H9 (cell line): ENCODE results near the gene VWC2. TPM values are rescaled to one million over a fixed set of nuclear protein-coding genes. Genes with fewer than 3 reads are reported as not detected.

ENCODE experiments used
- DNase-seq: peaks from one replicate; pipeline ENCODE4 v3.0.0-alpha.2; 2017
- H2AFZ ChIP-seq: one replicate; pipeline ENCODE4 v1.6.1; 2013; ENCODE audit warnings: mild to moderate bottlenecking, low read length, control low read depth, moderate library complexity
- H2AK5ac ChIP-seq: 2 replicates; pipeline ENCODE4 v1.6.1; 2013; ENCODE audit warnings: low read length, control low read depth, mixed read lengths; ENCODE audit not compliant: insufficient read length
- H2BK120ac ChIP-seq: one replicate; pipeline ENCODE4 v1.6.1; 2013; ENCODE audit warnings: low read depth, mild to moderate bottlenecking, low read length, control low read depth, inconsistent platforms; ENCODE audit not compliant: poor library complexity, severe bottlenecking
- H2BK12ac ChIP-seq: 2 replicates; pipeline ENCODE4 v1.6.1; 2013; ENCODE audit warnings: low read length, control low read depth, mixed read lengths, low read depth; ENCODE audit not compliant: insufficient read length
- H2BK15ac ChIP-seq: 2 replicates; pipeline ENCODE4 v1.6.1; 2013; ENCODE audit warnings: low read depth, low read length, control low read depth
- H2BK20ac ChIP-seq: one replicate; pipeline ENCODE4 v1.6.1; 2013; ENCODE audit warnings: low read depth, mild to moderate bottlenecking, low read length, control low read depth, inconsistent platforms; ENCODE audit not compliant: poor library complexity, severe bottlenecking
- H2BK5ac ChIP-seq: 2 replicates; pipeline ENCODE4 v1.6.1; 2013; ENCODE audit warnings: low read length, control low read depth, mixed read lengths; ENCODE audit not compliant: insufficient read length
- H3K14ac ChIP-seq: 2 replicates; pipeline ENCODE4 v1.6.1; 2013; ENCODE audit warnings: low read length, control low read depth; ENCODE audit not compliant: insufficient read depth
- H3K18ac ChIP-seq: 2 replicates; pipeline ENCODE4 v1.6.1; 2013; ENCODE audit warnings: low read depth, mild to moderate bottlenecking, mixed read lengths, low read length, control low read depth; ENCODE audit not compliant: insufficient read length
- H3K23ac ChIP-seq: 2 replicates; pipeline ENCODE4 v1.6.1; 2013; ENCODE audit warnings: low read length, control low read depth, mixed read lengths, low read depth; ENCODE audit not compliant: insufficient read length
- H3K23me2 ChIP-seq: 2 replicates; pipeline ENCODE4 v1.6.1; 2013; ENCODE audit warnings: low read depth, mild to moderate bottlenecking, mixed read lengths, low read length, control low read depth; ENCODE audit not compliant: insufficient read length, poor library complexity, severe bottlenecking
- H3K27ac ChIP-seq: 2 replicates; pipeline ENCODE4 v1.5.1; 2013; ENCODE audit warnings: low read length, control low read depth, mixed read lengths, low read depth; ENCODE audit not compliant: insufficient read length
- H3K27me3 ChIP-seq: 2 replicates; pipeline ENCODE4 v1.6.1; 2013; ENCODE audit warnings: low read length, control low read depth, inconsistent platforms; ENCODE audit not compliant: insufficient read depth
- H3K4ac ChIP-seq: 2 replicates; pipeline ENCODE4 v1.6.1; 2013; ENCODE audit warnings: low read depth, mild to moderate bottlenecking, control low read depth, inconsistent platforms, low read length, moderate library complexity
- H3K4me1 ChIP-seq: 2 replicates; pipeline ENCODE4 v1.6.1; 2013; ENCODE audit warnings: low read length, control low read depth, inconsistent platforms; ENCODE audit not compliant: insufficient read depth
- H3K4me2 ChIP-seq: 2 replicates; pipeline ENCODE4 v1.6.1; 2013; ENCODE audit warnings: low read length, control low read depth, mixed read lengths; ENCODE audit not compliant: insufficient read length, insufficient read depth
- H3K56ac ChIP-seq: 2 replicates; pipeline ENCODE4 v1.6.1; 2013; ENCODE audit warnings: low read depth, mild to moderate bottlenecking, mixed read lengths, low read length, control low read depth; ENCODE audit not compliant: insufficient read length
- H3K79me1 ChIP-seq: 2 replicates; pipeline ENCODE4 v1.6.1; 2013; ENCODE audit warnings: low read depth, mild to moderate bottlenecking, moderate library complexity, low read length, control low read depth, inconsistent platforms; ENCODE audit not compliant: insufficient read depth, poor library complexity, severe bottlenecking
- H3K79me2 ChIP-seq: 2 replicates; pipeline ENCODE4 v1.6.1; 2013; ENCODE audit warnings: low read length, control low read depth, inconsistent platforms; ENCODE audit not compliant: insufficient read depth
- H3K9ac ChIP-seq: 2 replicates; pipeline ENCODE4 v1.6.1; 2013; ENCODE audit warnings: low read length, control low read depth, mixed read lengths; ENCODE audit not compliant: insufficient read length; ENCODE audit errors: extremely low read depth
- H3K9me3 ChIP-seq: one replicate; pipeline ENCODE4 v1.6.1; 2013; ENCODE audit warnings: low read depth, low read length, inconsistent platforms; ENCODE audit not compliant: control insufficient read depth
- H3T11ph ChIP-seq: one replicate; pipeline ENCODE4 v1.6.1; 2013; ENCODE audit warnings: mild to moderate bottlenecking, low read length, control low read depth, inconsistent platforms
- H4K20me1 ChIP-seq: one replicate; pipeline ENCODE4 v1.6.1; 2013; ENCODE audit not compliant: control insufficient read depth, insufficient read length, insufficient read depth
- H4K5ac ChIP-seq: 2 replicates; pipeline ENCODE4 v1.6.1; 2013; ENCODE audit warnings: low read depth, mild to moderate bottlenecking, mixed read lengths, low read length, control low read depth; ENCODE audit not compliant: insufficient read length
- H4K8ac ChIP-seq: replicated peaks from 2 replicates; pipeline ENCODE4 v1.6.1; 2013; ENCODE audit warnings: low read length, control low read depth, mixed read lengths, low read depth; ENCODE audit not compliant: insufficient read length
- H4K91ac ChIP-seq: 2 replicates; pipeline ENCODE4 v1.6.1; 2013; ENCODE audit warnings: low read depth, mild to moderate bottlenecking, moderate library complexity, mixed read lengths, low read length, control low read depth; ENCODE audit not compliant: insufficient read length
- H3K27ac Mint-ChIP-seq, 3 experiments: 2 replicates in 2 of 3; 3 replicates in 1 of 3; pipeline ENCODE4 v1.8.0; 2020 to 2021; ENCODE audit warnings: mixed read lengths in 3 of 3, mild to moderate bottlenecking in 1 of 3, moderate library complexity in 1 of 3
- H3K27me3 Mint-ChIP-seq: 2 replicates; pipeline ENCODE4 v1.8.0; 2021; ENCODE audit warnings: low read depth, mild to moderate bottlenecking, moderate library complexity, mixed read lengths
- H3K36me3 Mint-ChIP-seq, 3 experiments: 2 replicates in 2 of 3; 3 replicates in 1 of 3; pipeline ENCODE4 v1.8.0; 2020 to 2021; ENCODE audit warnings: low read depth in 3 of 3, mixed read lengths in 3 of 3; ENCODE audit not compliant: insufficient read depth in 1 of 3
- H3K4me1 Mint-ChIP-seq, 2 experiments: 2 replicates each; pipeline ENCODE4 v1.8.0; 2020; ENCODE audit warnings: mixed read lengths in 2 of 2
- H3K4me3 Mint-ChIP-seq, 2 experiments: 2 replicates in 1 of 2; 3 replicates in 1 of 2; pipeline ENCODE4 v1.8.0; 2020 to 2021; ENCODE audit warnings: mild to moderate bottlenecking in 2 of 2, mixed read lengths in 2 of 2, moderate library complexity in 1 of 2
- H3K9me3 Mint-ChIP-seq, 2 experiments: 2 replicates in 1 of 2; 3 replicates in 1 of 2; pipeline ENCODE4 v1.8.0; 2020; ENCODE audit warnings: mild to moderate bottlenecking in 2 of 2, mixed read lengths in 2 of 2, moderate library complexity in 1 of 2
- WGBS: extraction: QIAGEN DNeasy Blood & Tissue Kit; methylation state at CpG from one replicate; pipeline ENCODE4 v1.1.7; 2013; ENCODE audit warnings: missing lambda C conversion rate, low lambda C conversion rate, mixed read lengths; ENCODE audit not compliant: insufficient read length; ENCODE audit errors: extremely low coverage; 5-methylcytosine and 5-hydroxymethylcytosine counted together
- total RNA-seq: library from RNA; stranded (reverse); gene quantifications from 2 replicates; pipeline ENCODE4 v1.2.1, GENCODE V29; 2021
- TF ChIP-seq, protein P1 (sequence below): fragments of 200-600 bp; sonication (generic); conservative IDR thresholded peaks from 3 replicates; pipeline ENCODE4 v1.8.0; 2021; ENCODE audit warnings: antibody characterized with exemption, mild to moderate bottlenecking

VWC2 gene
- total RNA-seq, 1 experiment from 2014 or later = 0.02 TPM

- Histone ChIP-seq H3K14ac (no peak overlapping the region), H2BK15ac (no peak overlapping the region), H3K4me1 (peaks cover 3% of the 10 kb centered on the region; the same call in 1 of the 2 replicates), H2BK120ac (no peak overlapping the region), H3T11ph (no peak overlapping the region), H3K27me3 (peaks cover 28% of the 10 kb centered on the region), H3K23ac (no peak overlapping the region), H3K18ac (no peak overlapping the region), H3K4ac (no peak overlapping the region), H4K8ac (no peak overlapping the region), H2AFZ (no peak overlapping the region), H3K9me3 (no peaks in the 10 kb centered on the region), H3K79me1 (no peaks in the 10 kb centered on the region), H3K9ac (no peak overlapping the region), H2BK20ac (no peak overlapping the region), H3K56ac (no peak overlapping the region), H3K4me2 (no peak overlapping the region), H3K23me2 (peaks cover 24% of the 10 kb centered on the region), H4K5ac (no peak overlapping the region), H4K91ac (no peak overlapping the region), H3K27ac (no peak overlapping the region), H3K79me2 (no peaks in the 10 kb centered on the region), H2BK5ac (no peak overlapping the region), H4K20me1 (no peaks in the 10 kb centered on the region), H2AK5ac (no peak overlapping the region), H2BK12ac (no peak overlapping the region)
- H3K4me1 Mint-ChIP-seq = peaks cover 24 to 25% of the 10 kb centered on the region in 2 experiments
- H3K4me3 Mint-ChIP-seq = no peak overlapping the region
- no peak overlapping the region for H3K27ac Mint-ChIP-seq
- peaks cover 83% of the 10 kb centered on the region for H3K27me3 Mint-ChIP-seq
- H3K9me3 Mint-ChIP-seq = peaks cover 0 to 3% of the 10 kb centered on the region in 2 experiments; a peak in 1 of 5 replicates
- WGBS = 100% methylated on average over 1 of the region's 4 CpGs
- TF ChIP-seq, protein P1, sequence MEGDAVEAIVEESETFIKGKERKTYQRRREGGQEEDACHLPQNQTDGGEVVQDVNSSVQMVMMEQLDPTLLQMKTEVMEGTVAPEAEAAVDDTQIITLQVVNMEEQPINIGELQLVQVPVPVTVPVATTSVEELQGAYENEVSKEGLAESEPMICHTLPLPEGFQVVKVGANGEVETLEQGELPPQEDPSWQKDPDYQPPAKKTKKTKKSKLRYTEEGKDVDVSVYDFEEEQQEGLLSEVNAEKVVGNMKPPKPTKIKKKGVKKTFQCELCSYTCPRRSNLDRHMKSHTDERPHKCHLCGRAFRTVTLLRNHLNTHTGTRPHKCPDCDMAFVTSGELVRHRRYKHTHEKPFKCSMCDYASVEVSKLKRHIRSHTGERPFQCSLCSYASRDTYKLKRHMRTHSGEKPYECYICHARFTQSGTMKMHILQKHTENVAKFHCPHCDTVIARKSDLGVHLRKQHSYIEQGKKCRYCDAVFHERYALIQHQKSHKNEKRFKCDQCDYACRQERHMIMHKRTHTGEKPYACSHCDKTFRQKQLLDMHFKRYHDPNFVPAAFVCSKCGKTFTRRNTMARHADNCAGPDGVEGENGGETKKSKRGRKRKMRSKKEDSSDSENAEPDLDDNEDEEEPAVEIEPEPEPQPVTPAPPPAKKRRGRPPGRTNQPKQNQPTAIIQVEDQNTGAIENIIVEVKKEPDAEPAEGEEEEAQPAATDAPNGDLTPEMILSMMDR = no peak
- DNase-seq = no peak
- peaks cover 0 to 4% (median 0%) of the 10 kb centered on the region in 3 experiments; a peak in 2 of 7 replicates for H3K36me3 Mint-ChIP-seq
These were observed 2.6 kb upstream of the VWC2 start for GRCh38 chr7:49770838-49771237.
